Stimulated activated CD4-positive, alpha-beta T cell treated with anti-CD3 and anti-CD28 coated beads, TNF-alpha, amount 100 ng/mL, for 1 hour (primary cell): ENCODE results near the gene MAN1C1.
A peak's percentile ranks its signal among the peaks of the same experiment; 100 is the strongest.

Experiments
- DNase-seq, 3 donors: peaks; one replicate each; pipeline ENCODE4 v3.0.0-alpha.2; 2020; ENCODE audit warnings: low read depth in 3 of 3, low spot score in 1 of 3

The MAN1C1 gene

DNA sequence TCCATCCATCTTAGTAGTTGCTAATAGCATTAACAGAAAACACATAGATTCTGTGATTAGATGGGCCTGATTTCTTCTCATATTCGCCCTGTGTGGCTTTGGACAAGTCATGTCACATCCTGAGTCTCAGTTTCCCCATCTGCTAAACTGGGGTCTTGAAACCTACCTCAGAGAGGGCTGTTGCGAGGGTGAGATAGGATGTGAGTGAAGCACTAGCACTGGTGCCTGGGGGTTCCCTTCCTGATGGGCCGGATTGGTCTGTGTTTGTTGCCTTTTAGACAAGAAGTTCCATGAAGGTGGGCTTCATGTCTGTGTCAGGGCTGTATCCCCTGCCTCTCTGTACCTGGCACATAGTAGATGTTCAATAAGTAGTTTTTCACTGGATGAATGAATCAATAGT is 3.5 kb upstream of the MAN1C1 start:
- DNase-seq: no peak

DNA sequence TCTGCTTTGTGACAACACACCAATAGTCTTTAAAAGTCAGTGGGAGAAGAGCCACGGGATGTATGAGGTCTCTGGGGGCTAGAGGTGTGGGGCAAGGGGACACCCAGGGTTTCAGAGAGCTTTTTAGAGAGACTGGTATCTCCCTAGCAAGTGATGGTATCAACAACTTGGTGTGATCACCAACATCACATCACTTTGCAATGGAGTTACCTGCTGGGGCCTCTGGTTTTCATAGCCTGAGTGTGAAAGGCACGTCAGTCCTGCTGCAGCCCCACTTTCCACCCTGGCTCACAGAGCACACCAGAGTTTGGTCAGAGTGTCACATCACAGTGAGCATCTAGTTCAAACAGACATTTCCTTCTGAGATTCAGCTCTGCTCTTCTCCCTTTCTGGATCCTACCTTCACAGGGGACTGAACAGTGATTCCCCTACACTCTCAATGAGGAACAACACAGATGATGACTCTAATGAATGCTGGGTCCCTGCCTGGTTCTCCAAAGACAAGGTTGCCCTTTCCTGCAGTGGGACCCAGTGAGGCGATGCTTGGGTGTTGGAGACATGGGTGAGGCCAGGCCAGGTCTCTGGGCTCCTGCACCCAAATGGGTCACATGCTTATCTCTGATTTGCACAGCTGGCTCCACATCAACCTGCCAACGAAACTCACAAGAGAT is 2.0 kb upstream of the MAN1C1 start:
- no peak for DNase-seq

GRCh38 chr1:25615172-25615541 is 1.4 kb upstream of the MAN1C1 start:
- no peak for DNase-seq

DNA sequence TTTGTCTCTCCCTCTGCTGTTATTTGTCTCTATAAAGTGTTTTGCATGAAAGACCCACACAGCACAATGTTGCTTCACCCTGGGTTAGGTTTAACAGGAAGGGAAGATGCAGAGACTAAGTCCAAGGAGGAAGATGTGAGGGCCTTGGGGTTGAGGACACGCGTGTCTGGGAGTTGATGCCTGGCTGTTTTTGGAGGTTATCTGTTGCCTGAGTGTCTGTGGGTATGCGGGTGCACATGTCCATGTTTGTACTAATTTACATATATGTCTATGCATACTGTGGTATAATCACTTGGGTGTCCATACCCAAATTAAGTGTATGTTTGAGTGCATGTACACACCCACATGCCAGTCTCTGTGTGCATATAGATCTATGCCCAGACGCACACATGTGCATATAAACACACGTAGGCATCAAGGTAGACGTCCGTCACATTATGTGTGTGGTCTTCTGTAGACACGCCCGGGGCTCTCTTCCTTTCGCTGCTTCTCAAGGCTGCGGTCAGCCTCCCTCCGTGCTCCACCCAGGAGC is 962 bp upstream of the MAN1C1 start:
- no peak for DNase-seq

- no peak for DNase-seq
Measured at GRCh38 chr1:25616987-25617624, 515 bp downstream of the MAN1C1 start.

- no peak for DNase-seq
Measured at GRCh38 chr1:25617625-25618432, 1.2 kb downstream of the MAN1C1 start.

DNA sequence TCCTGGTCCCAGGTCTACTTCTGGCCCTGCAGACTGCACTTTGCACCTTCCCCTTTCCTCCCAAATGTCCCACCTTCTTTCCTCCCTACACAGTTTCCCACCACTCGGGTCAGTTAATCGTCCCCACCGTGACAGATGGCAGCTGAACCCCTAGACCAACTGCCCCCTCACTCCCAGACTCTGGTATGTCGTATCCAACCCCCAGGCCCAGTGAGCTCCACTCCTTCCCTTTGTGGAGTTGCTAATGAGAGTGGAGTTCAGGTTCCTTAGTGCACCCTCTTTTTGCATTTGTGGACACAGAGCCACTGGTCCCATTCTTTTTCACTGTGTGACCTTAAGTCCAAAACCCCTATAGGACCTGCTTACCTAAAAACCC is 1.8 kb downstream of the MAN1C1 start:
- DNase-seq: no peak

- peak in 1 of 3 donors; percentile 51 for DNase-seq
Measured at GRCh38 chr1:25619101-25619890, 2.7 kb downstream of the MAN1C1 start.

GRCh38 chr1:25620211-25620610 is 3.6 kb downstream of the MAN1C1 start:
- DNase-seq: no peak

- no peak for DNase-seq
Measured at GRCh38 chr1:25620701-25621350, 4.2 kb downstream of the MAN1C1 start.

GRCh38 chr1:25621876-25622275 is 5.3 kb downstream of the MAN1C1 start:
- DNase-seq: no peak

GRCh38 chr1:25622531-25622930 is 5.9 kb downstream of the MAN1C1 start:
- DNase-seq: no peak

- no peak for DNase-seq
Measured at GRCh38 chr1:25623007-25623406, 6.4 kb downstream of the MAN1C1 start.

DNA sequence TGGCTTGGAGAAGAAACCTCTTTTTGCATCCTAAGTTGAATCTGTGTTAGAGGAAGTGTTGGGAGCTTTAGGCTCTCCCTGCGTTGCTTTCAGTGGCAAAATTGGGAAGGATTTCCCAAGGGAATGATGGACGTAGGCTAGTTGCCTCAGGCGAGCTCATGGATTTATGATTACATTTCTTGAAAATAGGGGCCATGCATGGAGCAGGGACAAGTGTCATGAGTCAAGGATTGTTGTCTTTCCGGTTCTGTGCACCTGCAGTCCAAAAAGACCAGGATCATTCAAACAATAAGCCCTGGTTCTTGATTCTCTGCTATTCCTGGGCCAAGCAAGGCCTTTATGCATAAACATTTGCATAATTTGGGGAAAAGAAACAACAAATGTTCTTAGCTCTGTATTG is 7.1 kb downstream of the MAN1C1 start:
- no peak for DNase-seq

- DNase-seq: no peak
Measured at GRCh38 chr1:25624156-25624555, 7.6 kb downstream of the MAN1C1 start.

- no peak for DNase-seq
Measured at GRCh38 chr1:25624604-25625003, 8.0 kb downstream of the MAN1C1 start.

DNA sequence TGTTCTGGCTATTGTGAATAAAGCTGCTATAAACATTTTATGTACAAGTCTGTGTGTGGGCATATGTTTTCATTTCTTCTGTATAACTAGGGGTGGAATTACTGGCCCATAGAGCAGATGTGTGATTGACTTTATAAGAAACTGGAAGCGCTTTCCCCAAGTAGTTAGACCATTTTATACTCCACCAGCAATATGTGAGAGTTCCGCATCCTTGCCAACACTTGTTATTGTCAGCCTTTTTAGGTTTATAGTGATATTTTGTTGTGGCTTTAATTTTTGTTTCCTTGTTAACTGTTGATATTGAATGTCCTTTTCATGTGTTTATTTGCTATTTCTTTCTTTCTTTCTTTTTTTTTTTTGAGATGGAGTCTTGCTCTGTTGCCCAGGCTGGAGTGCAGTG is 9.4 kb downstream of the MAN1C1 start:
- DNase-seq: no peak

- no peak for DNase-seq
Measured at GRCh38 chr1:25628741-25629421, 12.3 kb downstream of the MAN1C1 start.

DNA sequence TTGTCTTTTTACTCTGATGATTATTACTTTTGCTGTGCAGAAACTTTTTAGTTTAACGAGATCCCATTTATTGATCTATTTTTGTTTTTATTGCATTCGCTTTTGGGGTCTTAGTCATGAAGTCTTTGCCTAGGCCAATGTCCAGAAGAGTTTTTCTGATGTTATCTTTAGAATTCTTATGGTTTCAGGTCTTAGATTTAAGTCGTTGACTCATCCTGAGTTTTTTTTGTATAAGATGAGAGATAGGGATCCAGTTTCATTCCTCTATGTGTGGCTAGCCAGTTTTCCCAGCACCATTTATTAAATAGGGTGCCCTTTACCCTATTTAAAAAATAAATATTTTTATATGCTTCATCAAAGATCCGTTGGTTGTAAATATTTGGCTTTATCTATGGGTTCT is 13.2 kb downstream of the MAN1C1 start:
- DNase-seq: no peak

DNA sequence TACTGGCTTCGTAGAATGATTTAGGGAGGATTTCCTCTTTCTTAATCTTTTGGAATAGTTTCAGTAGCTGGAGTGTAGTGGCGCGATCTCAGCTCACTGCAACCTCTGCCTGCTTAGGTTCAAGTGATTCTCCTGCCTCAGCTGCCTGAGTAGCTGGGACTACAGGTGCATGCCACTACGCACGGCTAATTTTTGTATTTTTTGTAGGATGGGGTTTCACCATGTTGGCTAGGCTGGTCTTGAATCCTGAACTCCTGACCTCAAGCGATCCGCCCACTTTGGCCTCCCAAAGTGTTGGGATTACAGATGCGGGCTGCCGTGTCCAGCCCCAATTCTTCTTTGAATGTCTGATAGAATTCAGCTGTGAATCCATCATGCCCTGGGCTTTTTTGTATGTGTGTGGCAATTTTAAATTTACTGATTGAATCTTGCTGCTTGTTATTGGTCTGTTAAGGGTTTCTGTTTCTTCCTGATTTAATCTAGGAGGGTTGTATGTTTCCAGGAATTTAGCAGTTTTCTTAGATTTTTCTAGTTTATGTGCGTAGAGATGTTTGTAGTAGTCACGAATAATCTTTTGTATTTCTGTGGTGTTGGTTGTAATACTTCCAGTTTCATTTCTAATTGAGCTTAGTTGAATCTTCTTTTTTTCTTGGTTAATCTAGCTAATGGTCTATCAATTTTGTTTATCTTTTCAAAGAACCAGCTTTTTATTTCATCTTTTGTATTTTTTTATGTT is 15.3 kb downstream of the MAN1C1 start:
- no peak for DNase-seq
